Liver (tissue), 9 donors: ENCODE data around the gene OSGEP. TPM values are rescaled to one million over a fixed set of nuclear protein-coding genes. Genes with fewer than 3 reads are reported as not detected.

Source experiments
- DNase-seq: peaks from one replicate; pipeline ENCODE4 v3.0.0-alpha.2; 2017; ENCODE audit warnings: low spot score
- H3K27ac ChIP-seq, 2 donors: one replicate each; pipeline ENCODE4 v1.7.0; 2013; ENCODE audit warnings: inconsistent platforms in 2 of 2, low read length in 2 of 2, control low read depth in 1 of 2, low read depth in 1 of 2, mild to moderate bottlenecking in 1 of 2
- H3K27me3 ChIP-seq, 4 donors: one replicate each; pipeline versions ENCODE4 v1.6.1 to v1.7.0; 2013; ENCODE audit warnings: low read length in 3 of 4, inconsistent platforms in 1 of 4, mild to moderate bottlenecking in 1 of 4, moderate library complexity in 1 of 4; ENCODE audit not compliant: control insufficient read depth in 4 of 4, insufficient read depth in 4 of 4
- H3K36me3 ChIP-seq, 4 donors: one replicate each; pipeline versions ENCODE4 v1.6.1 to v1.7.0; 2013; ENCODE audit warnings: low read length in 3 of 4, mild to moderate bottlenecking in 3 of 4, low read depth in 1 of 4, moderate library complexity in 1 of 4; ENCODE audit not compliant: control insufficient read depth in 4 of 4, insufficient read depth in 3 of 4
- H3K4me1 ChIP-seq, 4 donors: one replicate each; pipeline versions ENCODE4 v1.6.1 to v1.7.0; 2013; ENCODE audit warnings: low read length in 3 of 4, mild to moderate bottlenecking in 3 of 4, moderate library complexity in 1 of 4; ENCODE audit not compliant: control insufficient read depth in 4 of 4, insufficient read depth in 4 of 4
- H3K4me3 ChIP-seq, 3 donors: one replicate each; pipeline versions ENCODE4 v1.6.1 to v1.7.0; 2013; ENCODE audit warnings: low read length in 3 of 3, control low read depth in 1 of 3, low read depth in 1 of 3, mild to moderate bottlenecking in 1 of 3
- H3K9ac ChIP-seq, 2 donors: one replicate each; pipeline ENCODE4 v1.7.0; 2013; ENCODE audit warnings: low read length in 2 of 2, mild to moderate bottlenecking in 2 of 2, moderate library complexity in 2 of 2, control low read depth in 1 of 2, low read depth in 1 of 2
- H3K9me3 ChIP-seq, 4 donors: one replicate each; pipeline versions ENCODE4 v1.6.1 to v1.7.0; 2013; ENCODE audit warnings: low read length in 3 of 4; ENCODE audit not compliant: control insufficient read depth in 4 of 4
- CTCF ChIP-seq: fragments of 150-350 bp; IDR thresholded peaks from 2 replicates; pipeline ENCODE4 v1.5.1; 2017; ENCODE audit warnings: improper control_type of control experiment, low read depth, low read length; ENCODE audit not compliant: missing input control
- EGR1 ChIP-seq, 2 donors: IDR thresholded peaks; 2 replicates each; pipeline ENCODE4 v1.6.1; 2016 to 2018; ENCODE audit warnings: antibody characterized with exemption in 2 of 2, low read depth in 2 of 2
- FOXA1 ChIP-seq: IDR thresholded peaks from 2 replicates; pipeline ENCODE4 v1.6.1; 2016; ENCODE audit warnings: antibody characterized with exemption
- FOXA2 ChIP-seq: IDR thresholded peaks from 2 replicates; pipeline ENCODE4 v1.6.1; 2016; ENCODE audit warnings: antibody characterized with exemption
- HNF4A ChIP-seq, 2 donors: conservative IDR thresholded peaks; 2 replicates each; pipeline ENCODE4 v1.6.1; 2016; ENCODE audit warnings: antibody characterized with exemption in 2 of 2, mild to moderate bottlenecking in 2 of 2
- HNF4G ChIP-seq: IDR thresholded peaks from 2 replicates; pipeline ENCODE4 v1.6.1; 2016; ENCODE audit warnings: antibody characterized with exemption
- JUND ChIP-seq, 2 donors: IDR thresholded peaks; 2 replicates each; pipeline ENCODE4 v1.6.1; 2016; ENCODE audit warnings: antibody characterized with exemption in 2 of 2
- NR2F2 ChIP-seq: IDR thresholded peaks from 2 replicates; pipeline ENCODE4 v1.6.1; 2016; ENCODE audit warnings: antibody characterized with exemption
- RAD21 ChIP-seq, 2 donors: IDR thresholded peaks; 2 replicates each; pipeline ENCODE4 v1.6.1; 2016; ENCODE audit warnings: antibody characterized with exemption in 2 of 2, mild to moderate bottlenecking in 2 of 2
- REST ChIP-seq: IDR thresholded peaks from 2 replicates; pipeline ENCODE4 v1.6.1; 2016; ENCODE audit warnings: antibody characterized with exemption, mild to moderate bottlenecking
- RXRA ChIP-seq, 2 donors: IDR thresholded peaks; 2 replicates each; pipeline ENCODE4 v1.6.1; 2017 to 2018; ENCODE audit warnings: antibody characterized with exemption in 2 of 2, mild to moderate bottlenecking in 1 of 2
- SP1 ChIP-seq: IDR thresholded peaks from 2 replicates; pipeline ENCODE4 v1.6.1; 2018; ENCODE audit warnings: antibody characterized with exemption, mild to moderate bottlenecking
- TAF1 ChIP-seq: conservative IDR thresholded peaks from 2 replicates; pipeline ENCODE4 v1.6.1; 2016; ENCODE audit warnings: antibody characterized with exemption, mild to moderate bottlenecking
- YY1 ChIP-seq: IDR thresholded peaks from 2 replicates; pipeline ENCODE4 v1.6.1; 2016; ENCODE audit warnings: antibody characterized with exemption, mild to moderate bottlenecking
- ZBTB33 ChIP-seq: IDR thresholded peaks from 2 replicates; pipeline ENCODE4 v1.6.1; 2016; ENCODE audit warnings: antibody characterized with exemption
- WGBS: extraction: QIAGEN DNeasy Blood & Tissue Kit; methylation state at CpG from one replicate; pipeline ENCODE4 v1.1.7; 2013; 5-methylcytosine and 5-hydroxymethylcytosine counted together
- polyA plus RNA-seq, 2 donors: library from polyadenylated mRNA; stranded (reverse) in 1 of 2; unstranded in 1 of 2; fragments of 200-250 nt in 1 of 2; fragments of >200 nt in 1 of 2; fragmentation: Nextera tagmentation in 1 of 2; extraction: Ambion mirVana in 1 of 2; gene quantifications; one replicate each; pipeline versions ENCODE4 v1.2.1 to v1.2.3, GENCODE V29; 2013 to 2015
- total RNA-seq, 2 donors: library from RNA; depleted of rRNA; stranded (reverse); fragments of >200 nt; gene quantifications; one replicate each; pipeline ENCODE4 v1.2.3, GENCODE V29; 2014
- TF ChIP-seq, protein P1 (sequence below): IDR thresholded peaks from 2 replicates; pipeline ENCODE4 v1.6.1; 2016; ENCODE audit warnings: antibody characterized with exemption
- TF ChIP-seq, protein P2 (sequence below): IDR thresholded peaks from 2 replicates; pipeline ENCODE4 v1.6.1; 2016; ENCODE audit warnings: antibody characterized with exemption
- donor health status: healthy.
- donor health status: healthy.
- donor health status: healthy.
- donor health status: healthy.
- donor health status: healthy.

Gene OSGEP
- total and polyA plus RNA-seq, 4 donors, result 18.1 to 39.0 (median 24.8) TPM

DNA sequence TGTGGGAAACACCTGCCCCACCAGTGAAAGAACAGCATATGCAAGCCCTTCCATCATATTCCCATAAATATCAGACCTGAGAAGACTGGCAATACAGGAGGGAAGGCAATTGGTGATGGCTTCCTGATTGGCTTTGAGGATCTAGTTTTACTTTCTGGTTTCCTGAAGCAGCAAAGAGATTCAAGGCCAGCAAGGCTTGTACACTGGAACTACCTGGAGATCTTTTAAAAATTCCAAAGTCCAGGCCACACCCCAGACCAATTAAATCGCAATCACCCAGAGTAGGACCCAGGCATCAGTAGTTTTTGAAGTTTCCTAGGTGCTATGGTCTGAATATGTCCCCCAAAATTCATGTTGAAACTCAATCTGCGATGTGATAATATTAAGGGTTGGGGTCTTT is 38.4 kb downstream of the OSGEP start:
- Histone ChIP-seq H3K9ac (no peak overlapping the region), H3K27me3 (no peaks in the 10 kb centered on the region), H3K36me3 (no peaks in the 10 kb centered on the region), H3K27ac (no peak overlapping the region), H3K4me1 (peaks cover 0 to 14% (median 8%) of the 10 kb centered on the region in 4 donors), H3K4me3 (no peak overlapping the region), H3K9me3 (no peaks in the 10 kb centered on the region)
- TF ChIP-seq TAF1 (no peak), RXRA (IDR thresholded peaks at IDR 0.05) (no peak), CTCF (no peak), YY1 (no peak), HNF4G (no peak), FOXA2 (no peak), EGR1 (IDR thresholded peaks at IDR 0.05; ENCODE audit: low read depth in 2 of 2) (no peak), SP1 (no peak), HNF4A (conservative IDR thresholded peaks at IDR 0.05) (no peak), JUND (IDR thresholded peaks at IDR 0.05) (no peak), ZBTB33 (no peak), NR2F2 (no peak), FOXA1 (no peak), RAD21 (IDR thresholded peaks at IDR 0.05) (no peak)
- TF ChIP-seq, protein P1, sequence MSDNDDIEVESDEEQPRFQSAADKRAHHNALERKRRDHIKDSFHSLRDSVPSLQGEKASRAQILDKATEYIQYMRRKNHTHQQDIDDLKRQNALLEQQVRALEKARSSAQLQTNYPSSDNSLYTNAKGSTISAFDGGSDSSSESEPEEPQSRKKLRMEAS, result no peak
- TF ChIP-seq, protein P2, sequence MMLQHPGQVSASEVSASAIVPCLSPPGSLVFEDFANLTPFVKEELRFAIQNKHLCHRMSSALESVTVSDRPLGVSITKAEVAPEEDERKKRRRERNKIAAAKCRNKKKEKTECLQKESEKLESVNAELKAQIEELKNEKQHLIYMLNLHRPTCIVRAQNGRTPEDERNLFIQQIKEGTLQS, result no peak
- WGBS, result 79% methylated on average over 2 of the region's 2 CpGs
- DNase-seq, result no peak

DNA sequence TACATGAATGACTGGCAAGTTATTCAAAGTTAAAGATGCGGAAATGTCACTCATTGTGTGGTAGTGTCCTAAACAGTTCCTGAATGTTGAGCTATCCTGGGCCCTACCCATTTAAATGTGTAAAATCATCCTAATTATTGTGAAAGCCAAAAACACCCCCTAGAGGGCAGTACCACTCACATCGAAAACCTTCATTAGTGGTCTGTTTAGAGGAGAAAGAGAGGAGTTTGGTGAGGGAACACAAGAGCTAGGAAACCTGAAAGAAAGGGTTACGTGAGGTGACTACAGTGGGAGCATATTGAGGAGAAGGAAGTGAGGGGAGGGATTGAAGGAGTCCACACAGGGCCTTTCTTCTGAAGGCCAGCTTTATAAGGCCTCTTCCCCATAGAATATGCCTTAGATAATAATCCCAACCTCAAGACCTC is 38.8 kb downstream of the OSGEP start:
- H3K27me3 ChIP-seq, result no peaks in the 10 kb centered on the region
- H3K4me1 ChIP-seq, result peaks cover 0 to 14% (median 8%) of the 10 kb centered on the region in 4 donors
- H3K4me3 ChIP-seq, result no peak overlapping the region
- WGBS, result 43% methylated on average over 3 of the region's 3 CpGs
- no peaks in the 10 kb centered on the region for H3K9me3 ChIP-seq
- no peak overlapping the region for H3K9ac ChIP-seq
- TF ChIP-seq RXRA (IDR thresholded peaks at IDR 0.05) (no peak), CTCF (peak; percentile 54), RAD21 (IDR thresholded peaks at IDR 0.05) (peak; percentile 68 to 76), REST (no peak)
- H3K36me3 ChIP-seq, result no peaks in the 10 kb centered on the region
- no peak for DNase-seq
- H3K27ac ChIP-seq, result no peak overlapping the region
